PC-9 (cell line): ENCODE measurements around the gene PCDHA5. TPM values are rescaled to one million over a fixed set of nuclear protein-coding genes. Genes with fewer than 3 reads are reported as not detected.

Experiments
- BruUV-seq: library from RNA; stranded (reverse); fragments of 400-500 nt; replicated peaks from 2 replicates; lab custom pipeline; 2021; lab: Mats Ljungman, UMichigan
- CTCF ChIA-PET: fragments of 300-600 bp; sonication (Branson Sonifier 250); formaldehyde crosslinking; loops from one replicate; lab custom pipeline; 2022; ENCODE audit warnings: antibody characterized with exemption; lab: Charles Lee
- POLR2A ChIA-PET: fragments of 300-600 bp; sonication (Branson Sonifier 250); formaldehyde crosslinking; loops from one replicate; lab custom pipeline; 2022; ENCODE audit warnings: antibody characterized with exemption; ENCODE audit not compliant: unreplicated experiment; lab: Charles Lee
- DNase-seq, 2 experiments: peaks; one replicate each; pipeline versions ENCODE4 v3.0.0 to v3.0.0-alpha.2; 2015 to 2022; ENCODE audit warnings: mixed read lengths in 1 of 2
- H2AFZ ChIP-seq: fragments of 200-600 bp; sonication (generic); 2 replicates; pipeline ENCODE4 v1.8.1; 2017; ENCODE audit warnings: antibody characterized with exemption
- H3F3A ChIP-seq: fragments of 200-600 bp; sonication (generic); 2 replicates; pipeline ENCODE4 v1.8.1; 2017; ENCODE audit warnings: antibody characterized with exemption, mild to moderate bottlenecking, low read depth; ENCODE audit not compliant: insufficient read depth
- H3K27ac ChIP-seq: fragments of 200-600 bp; sonication (generic); 2 replicates; pipeline ENCODE4 v1.6.1; 2016; ENCODE audit warnings: mixed run types
- H3K27me3 ChIP-seq: fragments of 200-600 bp; sonication (generic); 2 replicates; pipeline ENCODE4 v1.6.1; 2016; ENCODE audit warnings: low read depth, mixed run types; ENCODE audit not compliant: insufficient read depth
- H3K36me3 ChIP-seq: fragments of 200-600 bp; sonication (generic); 2 replicates; pipeline ENCODE4 v1.6.1; 2016; ENCODE audit warnings: low read depth, mixed run types
- H3K4me1 ChIP-seq: fragments of 200-600 bp; sonication (generic); replicated peaks from 2 replicates; pipeline ENCODE4 v1.6.1; 2016; ENCODE audit warnings: mixed run types; ENCODE audit not compliant: insufficient read depth
- H3K4me2 ChIP-seq: fragments of 200-600 bp; sonication (generic); 2 replicates; pipeline ENCODE4 v1.6.1; 2017; ENCODE audit warnings: mixed run types
- H3K4me3 ChIP-seq: fragments of 200-600 bp; sonication (generic); 2 replicates; pipeline ENCODE4 v1.6.1; 2016; ENCODE audit warnings: mixed run types
- H3K79me2 ChIP-seq: fragments of 200-600 bp; sonication (generic); 2 replicates; pipeline ENCODE4 v1.6.1; 2017; ENCODE audit warnings: low read depth, mixed run types
- H3K9me2 ChIP-seq: fragments of 200-600 bp; sonication (generic); 2 replicates; pipeline ENCODE4 v1.8.1; 2017; ENCODE audit warnings: mild to moderate bottlenecking; ENCODE audit not compliant: insufficient read depth
- H3K9me3 ChIP-seq: fragments of 200-600 bp; sonication (generic); 2 replicates; pipeline ENCODE4 v1.8.1; 2016; ENCODE audit warnings: low read depth; ENCODE audit not compliant: insufficient read depth
- H4K20me1 ChIP-seq: fragments of 200-600 bp; sonication (generic); 2 replicates; pipeline ENCODE4 v1.8.1; 2017; ENCODE audit not compliant: insufficient read depth
- EZH2 ChIP-seq: fragments of 200-600 bp; sonication (generic); IDR thresholded peaks from 2 replicates; pipeline ENCODE4 v1.8.0; 2017; ENCODE audit warnings: antibody characterized with exemption, low read depth
- intact Hi-C: fragments of 100-400 bp; cut with micrococcal nuclease; formaldehyde crosslinking; loops from one replicate; pipeline ENCODE4 v1.10.0; 2022; ENCODE audit not compliant: unreplicated experiment
- total RNA-seq: library from RNA; stranded (reverse); gene quantifications from 2 replicates; pipeline ENCODE4 v1.2.3, GENCODE V29; 2021
- TF ChIP-seq, protein P1 (sequence below): fragments of 200-600 bp; sonication (generic); conservative IDR thresholded peaks from 2 replicates; pipeline ENCODE4 v1.6.1; 2017; ENCODE audit warnings: mixed run types, antibody characterized with exemption, mild to moderate bottlenecking, moderate library complexity

PCDHA5 gene
- total RNA-seq, 1 experiment from 2014 or later, result not detected

DNA sequence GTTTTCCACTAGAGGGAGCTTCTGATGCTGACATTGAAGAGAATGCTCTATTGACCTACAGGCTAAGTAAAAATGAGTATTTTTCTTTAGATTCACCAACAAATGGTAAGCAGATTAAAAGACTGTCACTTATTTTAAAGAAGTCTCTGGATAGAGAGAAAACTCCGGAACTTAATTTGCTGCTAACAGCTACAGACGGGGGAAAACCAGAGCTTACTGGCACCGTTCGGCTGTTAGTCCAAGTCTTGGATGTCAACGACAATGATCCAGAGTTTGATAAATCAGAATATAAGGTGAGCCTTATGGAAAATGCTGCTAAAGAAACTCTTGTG is 48.1 kb downstream of the PCDHA5 start:
- POLR2A ChIA-PET, result no interaction called here
- H3F3A ChIP-seq, result no peaks in the 10 kb centered on the region
- no peaks in the 10 kb centered on the region for H3K36me3 ChIP-seq
- H3K4me3 ChIP-seq, result no peak overlapping the region
- intact Hi-C loops, result loop anchor here (2.0 kb wide), 1 partner anchor 57 kb away; the partner anchor contains the start of gene PCDHAC1
- TF ChIP-seq EZH2, result no peak
- TF ChIP-seq, protein P1, sequence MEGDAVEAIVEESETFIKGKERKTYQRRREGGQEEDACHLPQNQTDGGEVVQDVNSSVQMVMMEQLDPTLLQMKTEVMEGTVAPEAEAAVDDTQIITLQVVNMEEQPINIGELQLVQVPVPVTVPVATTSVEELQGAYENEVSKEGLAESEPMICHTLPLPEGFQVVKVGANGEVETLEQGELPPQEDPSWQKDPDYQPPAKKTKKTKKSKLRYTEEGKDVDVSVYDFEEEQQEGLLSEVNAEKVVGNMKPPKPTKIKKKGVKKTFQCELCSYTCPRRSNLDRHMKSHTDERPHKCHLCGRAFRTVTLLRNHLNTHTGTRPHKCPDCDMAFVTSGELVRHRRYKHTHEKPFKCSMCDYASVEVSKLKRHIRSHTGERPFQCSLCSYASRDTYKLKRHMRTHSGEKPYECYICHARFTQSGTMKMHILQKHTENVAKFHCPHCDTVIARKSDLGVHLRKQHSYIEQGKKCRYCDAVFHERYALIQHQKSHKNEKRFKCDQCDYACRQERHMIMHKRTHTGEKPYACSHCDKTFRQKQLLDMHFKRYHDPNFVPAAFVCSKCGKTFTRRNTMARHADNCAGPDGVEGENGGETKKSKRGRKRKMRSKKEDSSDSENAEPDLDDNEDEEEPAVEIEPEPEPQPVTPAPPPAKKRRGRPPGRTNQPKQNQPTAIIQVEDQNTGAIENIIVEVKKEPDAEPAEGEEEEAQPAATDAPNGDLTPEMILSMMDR, result no peak
- H4K20me1 ChIP-seq, result no peaks in the 10 kb centered on the region
- no peak overlapping the region for H3K27ac ChIP-seq
- H3K9me3 ChIP-seq, result no peaks in the 10 kb centered on the region
- no peak overlapping the region for H2AFZ ChIP-seq
- CTCF ChIA-PET, result interaction anchor here (0.6 to 1.1 kb wide), 4 partner anchors 31 to 273 kb away, joined by 3 to 9 read pairs (median 4); no protein-coding TSS in a partner anchor
- H3K9me2 ChIP-seq, result no peaks in the 10 kb centered on the region
- H3K4me2 ChIP-seq, result no peak overlapping the region
- no peak for DNase-seq
- H3K79me2 ChIP-seq, result no peaks in the 10 kb centered on the region
- H3K4me1 ChIP-seq, result no peaks in the 10 kb centered on the region
- no TSS peak for BruUV-seq
- H3K27me3 ChIP-seq, result no peaks in the 10 kb centered on the region

DNA sequence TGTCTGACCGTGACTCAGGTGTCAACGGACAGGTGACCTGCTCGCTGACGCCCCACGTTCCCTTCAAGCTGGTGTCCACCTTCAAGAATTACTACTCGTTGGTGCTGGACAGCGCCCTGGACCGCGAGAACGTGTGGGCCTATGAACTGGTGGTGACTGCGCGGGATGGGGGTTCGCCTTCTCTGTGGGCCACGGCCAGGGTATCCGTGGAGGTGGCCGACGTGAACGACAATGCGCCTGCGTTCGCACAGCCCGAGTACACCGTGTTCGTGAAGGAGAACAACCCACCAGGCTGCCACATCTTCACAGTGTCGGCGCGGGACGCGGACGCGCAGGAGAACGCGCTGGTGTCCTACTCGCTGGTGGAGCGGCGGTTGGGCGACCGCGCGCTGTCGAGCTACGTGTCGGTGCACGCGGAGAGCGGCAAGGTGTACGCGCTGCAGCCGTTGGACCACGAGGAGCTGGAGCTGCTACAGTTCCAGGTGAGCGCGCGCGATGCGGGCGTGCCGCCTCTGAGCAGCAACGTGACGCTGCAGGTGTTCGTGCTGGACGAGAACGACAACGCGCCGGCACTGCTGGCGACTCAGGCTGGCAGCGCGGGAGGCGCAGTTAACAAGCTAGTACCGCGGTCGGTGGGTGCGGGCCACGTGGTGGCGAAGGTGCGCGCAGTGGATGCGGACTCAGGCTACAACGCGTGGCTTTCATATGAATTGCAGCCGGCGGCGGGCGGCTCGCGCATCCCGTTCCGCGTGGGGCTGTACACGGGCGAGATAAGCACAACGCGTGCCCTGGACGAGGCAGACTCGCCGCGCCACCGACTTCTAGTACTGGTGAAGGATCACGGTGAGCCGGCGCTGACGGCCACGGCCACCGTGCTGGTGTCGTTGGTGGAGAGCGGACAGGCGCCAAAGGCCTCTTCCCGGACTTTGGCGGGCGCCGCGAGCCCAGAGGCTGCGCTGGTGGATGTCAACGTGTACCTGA is 49.1 kb downstream of the PCDHA5 start:
- Histone ChIP-seq H3K79me2 (no peaks in the 10 kb centered on the region), H3F3A (no peaks in the 10 kb centered on the region), H3K4me2 (no peak overlapping the region), H3K36me3 (no peaks in the 10 kb centered on the region), H3K4me3 (no peak overlapping the region), H4K20me1 (no peaks in the 10 kb centered on the region), H3K27me3 (no peaks in the 10 kb centered on the region), H3K27ac (no peak overlapping the region), H3K4me1 (no peaks in the 10 kb centered on the region), H3K9me2 (no peaks in the 10 kb centered on the region), H2AFZ (no peak overlapping the region), H3K9me3 (no peaks in the 10 kb centered on the region)
- DNase-seq, result no peak
- TF ChIP-seq EZH2, result no peak
- TF ChIP-seq, protein P1, result no peak
- intact Hi-C loops, result no loop called here
- BruUV-seq, result no TSS peak
- CTCF ChIA-PET, result interaction anchor here (0.6 kb wide), 1 partner anchor 272 kb away, joined by 5 read pairs; no protein-coding TSS in a partner anchor
- POLR2A ChIA-PET, result no interaction called here

Other genes starting within 250 kb of the PCDHA5 start
- gene CD14, start 188.4 kb upstream of the PCDHA5 start, total RNA-seq, result 0.35 and 0.81 TPM in 2 replicates
- gene TMCO6, start 182.2 kb upstream of the PCDHA5 start, total RNA-seq, result 12.1 and 25.2 TPM in 2 replicates
- gene NDUFA2, start 174.0 kb upstream of the PCDHA5 start, total RNA-seq, result 69.7 and 72.7 TPM in 2 replicates
- 74.2 and 86.7 TPM in 2 replicates for gene IK, start 173.8 kb upstream of the PCDHA5 start, total RNA-seq
- 37.9 and 39.2 TPM in 2 replicates for gene WDR55, start 156.7 kb upstream of the PCDHA5 start, total RNA-seq
- gene DND1, start 148.0 kb upstream of the PCDHA5 start, total RNA-seq, result 1.2 and 2.0 TPM in 2 replicates
- 52.0 and 64.3 TPM in 2 replicates for gene HARS1, start 130.2 kb upstream of the PCDHA5 start, total RNA-seq
- 28.8 and 31.1 TPM in 2 replicates for gene HARS2, start 130.2 kb upstream of the PCDHA5 start, total RNA-seq
- 53.5 and 60.1 TPM in 2 replicates for gene ZMAT2, start 121.2 kb upstream of the PCDHA5 start, total RNA-seq
- not detected in 2 replicates for gene PCDHA1, start 35.5 kb upstream of the PCDHA5 start, total RNA-seq
- gene PCDHA2, start 26.8 kb upstream of the PCDHA5 start, total RNA-seq, result not detected in 2 replicates
- not detected in 2 replicates for gene PCDHA3, start 20.6 kb upstream of the PCDHA5 start, total RNA-seq
- gene PCDHA4, start 14.5 kb upstream of the PCDHA5 start, total RNA-seq, result not detected in 2 replicates
- not detected in 2 replicates for gene PCDHA6, start 6.3 kb downstream of the PCDHA5 start, total RNA-seq
- not detected in 2 replicates for gene PCDHA7, start 12.7 kb downstream of the PCDHA5 start, total RNA-seq
- not detected in 2 replicates for gene PCDHA8, start 19.6 kb downstream of the PCDHA5 start, total RNA-seq
- not detected in 2 replicates for gene PCDHA9, start 26.8 kb downstream of the PCDHA5 start, total RNA-seq
- gene PCDHA10, start 34.3 kb downstream of the PCDHA5 start, total RNA-seq, result not detected in 2 replicates
- not detected in 2 replicates for gene PCDHA11, start 47.3 kb downstream of the PCDHA5 start, total RNA-seq
- not detected in 2 replicates for gene PCDHA12, start 53.7 kb downstream of the PCDHA5 start, total RNA-seq
- gene PCDHA13, start 60.5 kb downstream of the PCDHA5 start, total RNA-seq, result not detected in 2 replicates
- 0.88 and 0.90 TPM in 2 replicates for gene PCDHAC1, start 104.7 kb downstream of the PCDHA5 start, total RNA-seq
- 2.8 and 3.4 TPM in 2 replicates for gene PCDHAC2, start 144.9 kb downstream of the PCDHA5 start, total RNA-seq
- gene PCDHB1, start 229.8 kb downstream of the PCDHA5 start, total RNA-seq, result not detected in 2 replicates